GM19099 (cell line): ENCODE data around the gene KMT2A.

Experiments used
- POLR2A ChIP-seq: IDR thresholded peaks from 3 replicates; pipeline ENCODE4 v1.6.1; 2011; ENCODE audit warnings: low read depth; ENCODE audit not compliant: insufficient read length; ENCODE audit errors: extremely low read depth

KMT2A gene

DNA sequence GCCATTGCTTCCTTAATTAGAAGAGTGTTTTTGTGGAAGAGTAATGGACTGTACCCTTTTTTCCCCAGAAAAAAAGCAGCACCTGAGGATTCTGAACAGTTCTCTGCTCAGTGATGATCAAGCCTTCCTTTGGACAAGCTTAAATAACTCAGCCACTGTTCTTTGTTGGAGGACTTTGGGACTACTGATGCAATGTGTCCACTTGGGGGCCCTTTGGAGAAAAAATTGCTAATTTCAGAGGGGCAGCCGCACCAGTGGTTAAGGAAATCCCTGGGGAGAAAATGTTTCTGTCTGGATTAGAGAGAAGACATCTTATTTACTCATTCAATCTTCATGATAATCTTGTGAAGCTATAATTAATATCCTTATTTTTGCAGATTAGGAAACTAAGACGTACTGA is 5.3 kb upstream of the KMT2A start:
- no peak for TF ChIP-seq POLR2A

GRCh38 chr11:118434123-118434552 is 2.2 kb upstream of the KMT2A start:
- no peak for TF ChIP-seq POLR2A

DNA sequence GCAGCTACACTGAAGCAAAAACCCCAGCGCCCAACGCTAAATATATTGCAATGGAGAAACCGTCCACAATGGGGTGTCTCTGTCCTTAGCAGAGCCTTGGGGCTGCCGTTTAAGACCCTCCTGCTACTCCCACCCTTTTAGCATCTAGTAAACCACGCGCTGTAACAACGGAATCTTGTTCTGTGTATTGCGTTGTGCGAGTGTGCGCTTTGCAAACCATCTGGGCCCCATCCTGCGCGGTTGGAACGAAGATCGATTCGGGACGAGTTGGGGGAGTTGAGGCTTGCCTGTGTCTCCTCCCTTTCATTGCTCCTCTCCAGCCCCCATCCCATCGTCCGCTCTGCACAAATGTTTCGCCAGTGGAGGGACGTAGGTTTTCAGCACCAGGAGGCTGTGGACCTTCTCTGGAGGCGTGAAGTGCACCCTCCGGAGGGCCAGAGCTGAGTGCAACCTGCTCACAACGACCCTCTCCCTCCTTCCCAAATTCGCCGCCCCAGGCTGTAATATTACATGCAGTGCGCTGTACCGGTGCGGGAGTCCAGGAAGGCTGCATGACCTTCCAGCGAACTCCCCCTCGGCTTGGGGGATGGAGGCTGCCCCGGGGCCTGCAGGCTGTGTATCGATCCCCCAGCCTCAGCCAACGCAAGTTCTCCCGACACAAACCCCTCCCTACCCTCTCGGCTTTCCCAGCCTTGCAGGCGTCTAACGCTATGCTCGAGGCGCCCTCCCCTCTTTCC is 1.6 kb upstream of the KMT2A start:
- no peak for TF ChIP-seq POLR2A

GRCh38 chr11:118435290-118435892 is 901 bp upstream of the KMT2A start:
- no peak for TF ChIP-seq POLR2A

GRCh38 chr11:118436639-118437207 is 431 bp downstream of the KMT2A start:
- TF ChIP-seq POLR2A, result no peak

DNA sequence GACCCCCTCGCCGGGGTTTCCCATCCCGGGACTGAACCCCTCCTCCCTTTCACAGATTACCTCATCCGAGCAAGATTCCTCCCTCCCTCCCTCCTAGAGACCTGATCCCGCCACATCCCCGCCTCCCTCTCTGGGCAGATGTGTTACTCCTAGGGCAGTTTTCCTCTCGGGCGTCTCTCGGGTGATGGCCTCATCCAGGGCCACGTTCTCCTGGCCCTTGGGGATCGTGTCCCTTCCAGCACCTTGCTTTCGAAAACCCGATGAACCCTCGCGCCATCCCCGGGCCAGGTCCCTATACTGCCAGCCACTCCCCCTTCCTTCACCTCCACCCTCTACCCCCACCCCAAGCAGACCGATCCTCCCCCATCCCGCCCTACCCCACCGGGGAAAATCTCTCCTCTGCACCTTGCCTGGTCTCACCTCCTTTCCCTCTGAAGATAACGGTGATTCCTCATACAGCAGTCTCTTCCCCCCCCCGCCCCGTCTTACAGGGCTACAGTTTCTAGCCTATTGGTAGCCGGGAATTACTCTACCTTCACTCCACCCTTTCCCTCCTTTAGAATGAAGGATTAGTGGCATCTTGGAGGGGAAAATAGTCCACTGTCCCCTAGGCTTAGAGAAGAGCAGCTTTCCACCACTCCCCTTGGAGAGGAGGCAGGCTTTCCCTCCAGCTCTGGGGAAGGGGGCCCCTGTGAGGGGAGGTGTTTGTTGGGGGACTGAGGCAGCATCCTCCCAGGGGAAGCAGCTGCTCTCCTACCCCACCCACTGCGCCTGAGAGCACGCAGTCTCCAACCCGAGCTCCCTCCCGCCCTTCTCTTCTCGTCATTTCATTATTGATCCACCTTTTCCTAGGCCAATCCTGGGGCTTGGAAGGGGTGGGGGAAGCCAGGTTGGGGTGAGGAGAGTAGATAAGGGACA is 1.2 kb downstream of the KMT2A start:
- no peak for TF ChIP-seq POLR2A

DNA sequence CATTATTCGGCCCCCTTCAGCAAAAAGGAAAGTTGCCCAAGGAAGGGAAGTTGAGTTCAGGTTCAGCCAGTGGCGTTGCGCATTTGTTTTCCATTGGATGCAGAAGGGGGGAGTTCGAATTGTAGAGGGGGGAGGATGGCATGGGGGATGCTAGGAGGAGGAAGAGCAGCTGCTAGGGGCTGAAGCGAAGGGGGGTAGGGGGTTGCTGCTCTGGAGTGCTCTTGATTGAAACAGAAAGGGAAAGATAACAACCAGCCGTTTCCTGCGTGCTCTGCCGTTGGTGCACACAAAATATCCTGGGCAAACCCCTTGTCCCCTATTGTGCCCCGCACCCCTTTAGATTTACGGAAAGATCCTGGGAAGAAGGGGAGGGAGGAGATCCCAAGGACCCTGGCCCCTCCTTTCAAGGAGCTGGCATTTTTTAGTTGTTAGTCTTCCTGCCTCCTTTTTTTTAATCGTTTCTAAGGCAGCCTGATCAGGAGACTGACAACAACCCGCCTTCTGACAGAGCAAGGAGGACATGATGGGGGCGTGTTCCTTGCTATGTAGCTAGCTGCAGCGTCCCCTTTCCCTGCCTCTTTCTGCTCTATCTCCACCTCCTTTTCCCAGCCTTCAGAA is 2.1 kb downstream of the KMT2A start:
- no peak for TF ChIP-seq POLR2A

- TF ChIP-seq POLR2A, result no peak
Measured at GRCh38 chr11:118439646-118440045, 3.4 kb downstream of the KMT2A start.

DNA sequence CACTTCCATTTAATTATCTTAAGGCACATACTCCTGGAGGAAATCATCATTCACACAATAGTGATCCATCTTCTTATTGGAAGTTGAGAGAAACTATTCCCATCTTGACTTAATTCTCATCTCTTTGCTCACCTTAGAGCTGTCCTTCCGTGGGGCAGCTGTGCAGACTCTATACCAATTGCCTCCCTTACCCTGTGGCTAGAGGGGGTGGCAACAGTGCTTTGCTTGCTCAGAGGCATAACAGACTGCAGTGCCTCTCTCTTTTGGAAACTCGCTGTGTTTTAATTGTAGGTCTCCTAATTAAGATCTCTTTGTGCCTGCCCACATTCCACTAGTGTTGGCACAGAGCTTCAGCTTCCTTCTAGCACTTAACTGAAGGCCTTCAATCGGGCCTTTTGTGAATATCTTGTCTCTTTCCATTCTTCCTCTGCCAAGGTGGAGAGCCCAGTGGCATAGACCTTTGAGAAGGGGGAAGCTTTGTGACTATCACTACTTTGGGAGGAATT is 5.5 kb downstream of the KMT2A start:
- no peak for TF ChIP-seq POLR2A

GRCh38 chr11:118442301-118442700 is 6.0 kb downstream of the KMT2A start:
- TF ChIP-seq POLR2A, result no peak

GRCh38 chr11:118442908-118443589 is 6.8 kb downstream of the KMT2A start:
- no peak for TF ChIP-seq POLR2A

DNA sequence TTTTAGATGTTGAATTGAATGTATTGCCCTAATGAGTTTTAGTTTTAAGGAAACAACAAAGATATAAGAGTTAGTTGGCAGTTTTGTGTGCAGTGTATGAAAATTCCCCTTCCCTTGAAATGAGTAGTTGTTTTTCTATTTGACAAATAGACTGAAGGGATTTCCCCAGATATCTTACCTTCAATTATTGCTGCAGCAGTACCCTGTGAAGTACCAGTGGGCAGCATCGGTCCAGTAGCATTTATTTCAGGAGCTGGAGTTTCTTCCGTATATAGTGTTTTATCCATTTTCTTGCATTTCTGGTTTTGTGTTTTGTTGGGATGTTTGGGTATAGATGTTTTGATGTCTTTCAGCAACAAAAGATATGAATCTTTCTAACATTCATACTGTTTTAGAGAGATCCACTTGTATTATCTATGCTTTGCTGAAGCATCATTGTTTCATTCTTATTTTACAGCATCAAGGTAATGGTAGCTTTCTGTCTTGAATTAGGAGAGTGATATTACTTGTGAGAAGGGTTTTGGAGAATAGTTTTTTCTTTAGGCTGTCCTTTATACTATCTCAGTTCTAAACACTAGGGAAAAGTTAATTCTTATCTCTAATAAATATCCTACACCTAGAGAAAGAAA is 7.4 kb downstream of the KMT2A start:
- no peak for TF ChIP-seq POLR2A

DNA sequence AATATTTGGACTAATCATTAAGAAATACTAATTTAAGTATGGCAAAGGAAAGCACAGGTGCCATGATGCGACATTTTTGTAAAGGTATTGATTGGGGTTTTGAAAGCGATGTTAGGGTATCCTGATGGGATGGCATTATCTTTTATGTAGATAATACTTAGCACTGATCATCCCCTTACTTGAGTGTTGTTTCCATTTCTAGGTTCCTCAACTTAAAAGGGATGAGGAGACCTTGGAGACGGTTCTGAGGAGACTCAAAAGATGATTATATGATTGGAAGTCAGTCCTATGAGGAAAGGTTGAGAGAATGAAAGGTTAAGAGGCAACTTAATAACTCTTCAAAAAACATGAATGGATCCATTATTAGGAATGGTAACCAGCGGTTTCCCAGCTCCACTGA is 11.1 kb downstream of the KMT2A start:
- no peak for TF ChIP-seq POLR2A

- no peak for TF ChIP-seq POLR2A
Measured at GRCh38 chr11:118448294-118448693, 12.0 kb downstream of the KMT2A start.
